WI38 (cell line): ENCODE results near the gene LRP10.

Experiments used
- H3K4me3 ChIP-seq: 2 replicates; pipeline ENCODE4 v1.5.1; 2011; ENCODE audit warnings: low read depth, mild to moderate bottlenecking, control low read depth, low read length
- TF ChIP-seq, protein P1 (sequence below): IDR thresholded peaks from 2 replicates; pipeline ENCODE4 v1.5.1; 2012; ENCODE audit warnings: low read depth, mild to moderate bottlenecking, control low read depth, low read length

Gene LRP10

DNA sequence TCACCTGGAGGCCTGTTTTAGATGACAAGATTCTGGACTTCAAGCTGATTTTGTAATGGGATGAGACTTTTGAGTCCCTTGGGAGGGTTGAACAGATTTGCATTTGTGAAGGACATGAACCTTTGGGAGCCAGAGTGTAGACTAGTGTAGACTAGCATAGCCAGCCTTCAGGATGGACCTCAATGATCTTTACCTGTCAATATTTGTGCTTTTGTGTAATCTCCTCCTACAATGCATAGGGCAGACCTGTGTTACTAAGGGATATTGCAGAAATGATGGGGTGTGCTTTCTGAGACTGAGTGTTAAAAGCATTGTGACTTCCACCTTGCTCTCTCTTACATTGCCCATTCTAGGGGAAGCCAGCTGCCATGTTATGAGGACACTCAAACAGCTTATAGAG lies 9.9 kb upstream of the LRP10 start:
- TF ChIP-seq, protein P1, sequence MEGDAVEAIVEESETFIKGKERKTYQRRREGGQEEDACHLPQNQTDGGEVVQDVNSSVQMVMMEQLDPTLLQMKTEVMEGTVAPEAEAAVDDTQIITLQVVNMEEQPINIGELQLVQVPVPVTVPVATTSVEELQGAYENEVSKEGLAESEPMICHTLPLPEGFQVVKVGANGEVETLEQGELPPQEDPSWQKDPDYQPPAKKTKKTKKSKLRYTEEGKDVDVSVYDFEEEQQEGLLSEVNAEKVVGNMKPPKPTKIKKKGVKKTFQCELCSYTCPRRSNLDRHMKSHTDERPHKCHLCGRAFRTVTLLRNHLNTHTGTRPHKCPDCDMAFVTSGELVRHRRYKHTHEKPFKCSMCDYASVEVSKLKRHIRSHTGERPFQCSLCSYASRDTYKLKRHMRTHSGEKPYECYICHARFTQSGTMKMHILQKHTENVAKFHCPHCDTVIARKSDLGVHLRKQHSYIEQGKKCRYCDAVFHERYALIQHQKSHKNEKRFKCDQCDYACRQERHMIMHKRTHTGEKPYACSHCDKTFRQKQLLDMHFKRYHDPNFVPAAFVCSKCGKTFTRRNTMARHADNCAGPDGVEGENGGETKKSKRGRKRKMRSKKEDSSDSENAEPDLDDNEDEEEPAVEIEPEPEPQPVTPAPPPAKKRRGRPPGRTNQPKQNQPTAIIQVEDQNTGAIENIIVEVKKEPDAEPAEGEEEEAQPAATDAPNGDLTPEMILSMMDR, result no peak
- H3K4me3 ChIP-seq, result no peak overlapping the region

DNA sequence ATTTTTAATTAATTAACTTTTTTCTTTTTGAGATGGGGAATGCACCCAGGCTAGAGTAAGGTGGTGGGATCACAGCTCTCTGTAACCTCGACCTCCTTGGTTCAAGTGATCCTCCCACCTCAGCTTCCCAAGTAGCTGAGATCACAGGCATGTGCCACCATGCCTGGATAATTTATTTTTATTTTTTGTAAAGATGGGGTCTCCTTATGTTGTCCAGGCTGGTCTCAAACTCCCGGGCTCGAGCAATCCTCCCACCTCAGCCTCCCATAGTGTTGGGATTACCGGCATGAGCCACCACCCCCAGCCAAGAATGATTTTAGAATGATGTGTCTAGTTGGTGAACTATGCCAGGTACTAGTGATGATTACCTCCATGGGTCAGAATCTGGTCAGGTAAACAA lies 6.6 kb upstream of the LRP10 start:
- H3K4me3 ChIP-seq, result no peak overlapping the region
- TF ChIP-seq, protein P1, result no peak

DNA sequence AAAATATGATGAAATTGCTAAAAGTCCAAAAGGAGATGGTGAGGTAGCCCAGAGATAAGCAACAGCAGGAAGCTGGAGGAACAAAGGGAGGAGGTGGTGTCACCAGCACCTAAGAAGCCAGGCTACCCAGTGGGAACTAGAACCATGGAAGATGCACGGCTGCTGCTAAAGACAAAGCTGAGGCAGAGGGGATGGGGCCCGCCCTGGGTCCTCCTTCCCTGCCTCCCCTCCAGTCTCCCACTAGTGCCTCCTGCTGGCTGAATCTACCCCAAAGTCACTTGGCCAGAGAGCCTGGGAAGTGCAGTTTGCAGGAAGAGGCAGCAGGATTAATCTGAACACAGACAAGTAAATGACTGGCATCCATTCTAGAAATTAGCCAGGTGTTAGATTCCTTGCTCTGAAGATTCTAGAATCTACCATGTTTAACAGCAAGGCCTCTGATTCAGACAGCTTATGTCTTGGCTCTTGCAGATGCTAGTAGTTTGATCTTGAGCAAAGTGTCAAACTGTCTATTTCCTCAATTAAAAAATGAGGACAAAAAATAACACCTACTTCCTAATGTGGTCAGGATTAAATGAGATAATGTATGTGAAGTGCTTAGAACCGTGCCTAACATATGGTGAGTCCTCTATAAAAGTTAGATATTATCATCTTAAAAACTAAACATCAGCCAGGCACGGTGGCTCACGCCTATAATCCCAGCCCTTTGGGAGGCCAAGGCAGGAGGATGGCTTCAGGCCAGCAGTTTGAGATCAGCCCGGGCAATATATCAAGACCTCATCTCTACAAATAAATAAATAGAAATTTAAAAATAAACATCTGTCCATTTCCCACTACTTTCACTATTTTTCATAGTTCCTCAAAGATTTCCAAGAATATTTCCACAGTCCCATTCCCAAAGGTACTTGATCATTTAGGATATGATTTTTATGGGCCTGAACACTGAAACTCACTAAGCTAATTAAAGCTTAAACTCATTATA lies 5.8 kb upstream of the LRP10 start:
- H3K4me3 ChIP-seq, result no peak overlapping the region
- TF ChIP-seq, protein P1, result 0 out of 2 replicates have a peak, but pooled peaks have one; percentile 10

DNA sequence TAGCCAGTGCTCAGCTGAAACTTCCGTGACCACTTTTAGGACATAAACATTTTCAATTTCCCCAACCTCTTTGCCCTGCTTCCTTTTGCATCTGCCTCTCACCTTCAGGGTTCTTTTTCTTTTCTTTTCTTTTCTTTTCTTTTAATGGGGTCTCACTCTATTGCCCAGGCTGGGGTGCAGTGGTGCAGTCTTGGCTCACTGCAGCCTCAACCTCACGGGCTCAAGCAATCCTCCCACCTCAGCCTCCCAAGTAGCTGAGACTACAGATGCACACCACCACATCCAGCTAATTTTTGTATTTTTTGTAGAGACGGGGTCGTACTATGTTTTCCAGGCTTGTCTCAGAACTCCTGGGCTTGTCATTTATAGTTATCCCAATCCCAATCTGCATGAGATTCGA lies 4.7 kb upstream of the LRP10 start:
- no peak overlapping the region for H3K4me3 ChIP-seq
- TF ChIP-seq, protein P1, result no peak

DNA sequence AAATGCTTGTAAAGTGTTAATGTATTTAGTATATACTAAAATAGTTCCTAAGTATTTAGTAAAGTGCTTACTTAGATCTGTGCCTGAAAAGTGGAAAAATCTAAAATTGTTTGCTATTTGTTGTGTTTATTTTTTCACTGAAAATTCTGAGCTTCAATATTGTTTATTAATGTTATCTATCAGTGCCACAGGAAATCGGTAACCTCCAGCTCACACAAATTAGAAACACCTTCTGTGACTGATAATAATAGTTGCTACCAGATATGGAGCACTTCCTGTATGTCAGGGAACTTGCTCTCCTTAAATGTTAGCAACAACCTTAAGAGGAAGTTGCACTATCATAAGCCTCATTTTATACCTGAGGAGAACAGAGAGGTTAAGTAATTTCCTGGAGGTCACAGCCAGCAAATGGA lies 723 bp upstream of the LRP10 start:
- peak overlapping the region; percentile 90 for H3K4me3 ChIP-seq
- TF ChIP-seq, protein P1, result no peak

DNA sequence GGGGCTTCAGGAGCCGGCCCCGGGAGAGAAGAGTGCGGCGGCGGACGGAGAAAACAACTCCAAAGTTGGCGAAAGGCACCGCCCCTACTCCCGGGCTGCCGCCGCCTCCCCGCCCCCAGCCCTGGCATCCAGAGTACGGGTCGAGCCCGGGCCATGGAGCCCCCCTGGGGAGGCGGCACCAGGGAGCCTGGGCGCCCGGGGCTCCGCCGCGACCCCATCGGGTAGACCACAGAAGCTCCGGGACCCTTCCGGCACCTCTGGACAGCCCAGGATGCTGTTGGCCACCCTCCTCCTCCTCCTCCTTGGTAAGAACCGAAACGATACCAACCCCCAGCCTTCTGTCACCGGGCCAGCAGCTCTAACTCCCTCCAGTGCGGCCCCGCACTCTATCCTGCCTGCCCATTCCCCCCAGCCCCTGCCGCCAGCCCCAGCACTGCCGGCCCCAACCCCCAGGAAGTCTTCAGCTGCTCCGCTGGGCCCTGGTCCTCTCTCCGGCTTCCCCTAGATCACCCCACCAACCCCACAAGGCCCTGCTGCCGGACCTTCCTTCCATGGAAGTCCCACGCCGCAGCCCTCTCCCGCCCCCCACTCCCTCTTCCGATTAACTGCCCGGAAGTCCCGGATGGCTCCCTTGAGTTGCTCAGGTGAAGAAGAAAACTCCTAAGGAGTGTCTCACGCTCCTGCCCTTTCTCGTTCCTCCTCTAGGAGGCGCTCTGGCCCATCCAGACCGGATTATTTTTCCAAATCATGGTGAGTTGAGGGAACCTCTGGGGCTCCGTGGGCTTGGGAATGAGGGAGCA lies 693 bp downstream of the LRP10 start:
- TF ChIP-seq, protein P1, result peak; percentile 94
- H3K4me3 ChIP-seq, result peak overlapping the region; percentile 90
